Gastroesophageal sphincter (tissue), 3 donors: Measurements from ENCODE around the gene TSSK3.

ENCODE experiments used
- CTCF ChIP-seq, 4 experiments: fragments of 200-600 bp in 2 of 4; fragments of 450-650 bp in 2 of 4; sonication (generic) in 1 of 4; IDR thresholded peaks; one replicate each; pipeline ENCODE4 v1.5.1; 2017 to 2019; ENCODE audit warnings: antibody characterized with exemption in 4 of 4, mild to moderate bottlenecking in 2 of 4, moderate library complexity in 2 of 4
- POLR2A ChIP-seq, 2 donors: fragments of 450-650 bp; IDR thresholded peaks; one replicate each; pipeline ENCODE4 v1.6.1; 2017; ENCODE audit warnings: antibody characterized with exemption in 2 of 2, mild to moderate bottlenecking in 2 of 2, moderate library complexity in 1 of 2
- POLR2AphosphoS5 ChIP-seq: sonication (generic); formaldehyde crosslinking; IDR thresholded peaks from one replicate; pipeline ENCODE4 v1.6.1; 2017; ENCODE audit warnings: antibody characterized with exemption

DNA sequence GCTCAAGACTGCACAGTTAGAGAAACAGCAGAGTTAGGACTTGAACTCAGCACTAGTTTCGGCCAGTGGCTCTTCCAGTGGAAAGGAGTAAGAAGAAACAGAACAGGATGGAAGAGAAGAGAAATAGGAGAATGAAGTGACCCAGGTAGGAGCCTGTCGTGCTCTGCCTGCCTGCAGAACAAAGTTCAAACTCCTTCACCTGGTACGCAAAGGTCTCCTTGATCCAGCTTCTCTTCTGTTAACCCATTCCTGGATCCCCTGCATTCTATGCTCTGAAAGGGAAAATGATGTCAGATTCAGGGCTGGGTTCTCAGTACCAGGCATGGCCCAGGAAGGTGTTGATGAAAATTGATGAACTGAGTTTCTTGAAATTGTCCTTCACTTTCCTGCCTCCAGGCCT, 3.9 kb upstream of the TSSK3 start:
- TF ChIP-seq CTCF (IDR thresholded peaks at IDR 0.05) (no peak), POLR2A (IDR thresholded peaks at IDR 0.05) (no peak), POLR2AphosphoS5 (no peak)
